Breast epithelium (tissue), 3 donors: ENCODE data around the gene TMEM178B.

Source experiments
- CTCF ChIP-seq, 3 donors: fragments of 450-650 bp; IDR thresholded peaks; one replicate each; pipeline ENCODE4 v1.5.1; 2016 to 2017; ENCODE audit warnings: antibody characterized with exemption in 3 of 3, mild to moderate bottlenecking in 3 of 3, moderate library complexity in 3 of 3
- POLR2A ChIP-seq: fragments of 450-650 bp; IDR thresholded peaks from one replicate; pipeline ENCODE4 v1.6.1; 2016; ENCODE audit warnings: antibody characterized with exemption, mild to moderate bottlenecking, moderate library complexity
- POLR2AphosphoS5 ChIP-seq, 3 donors: sonication (generic); formaldehyde crosslinking; IDR thresholded peaks; one replicate each; pipeline ENCODE4 v1.6.1; 2017; ENCODE audit warnings: antibody characterized with exemption in 3 of 3

DNA sequence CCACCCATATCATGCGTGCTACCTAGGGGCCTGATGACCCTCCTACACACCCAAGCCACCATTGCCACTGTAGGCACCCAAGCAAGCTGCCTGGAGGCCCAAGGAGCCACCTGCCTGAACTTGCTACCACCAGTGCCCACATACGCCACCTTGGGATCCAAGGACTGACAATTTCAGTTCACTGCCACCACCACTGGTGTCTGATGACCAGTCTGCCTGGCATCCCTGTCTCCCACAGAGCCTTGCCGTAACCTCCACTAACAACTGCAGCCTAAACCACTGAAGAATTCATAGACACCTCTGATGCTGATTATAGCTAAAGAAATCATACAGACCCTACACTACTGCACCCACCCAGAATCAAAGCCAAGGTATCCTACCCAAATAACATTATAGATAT is 58.8 kb downstream of the TMEM178B start:
- no peak for TF ChIP-seq CTCF (IDR thresholded peaks at IDR 0.05)
- no peak for TF ChIP-seq POLR2AphosphoS5 (IDR thresholded peaks at IDR 0.05)
- no peak for TF ChIP-seq POLR2A
